ENCODE data around the gene ADCY7.

- TF ChIP-seq CTCF (conservative IDR thresholded peaks at IDR 0.05) (no peak), EZH2 (IDR thresholded peaks at IDR 0.05; ENCODE audit: low read depth) (no peak)
Measured at GRCh38 chr16:50282010-50282538, 15.7 kb downstream of the ADCY7 start.
